HL-60 (cell line): Measurements from ENCODE around the gene BDNF.
A peak's percentile ranks its signal among the peaks of the same experiment; 100 is the strongest.

Experiments used
- DNase-seq, 2 experiments: peaks; one replicate each; pipeline ENCODE4 v3.0.0-alpha.2; 2010 to 2020; ENCODE audit warnings: low read depth in 1 of 2, low spot score in 1 of 2
- H3K27ac ChIP-seq: fragments of 250-450 bp; sonication (Bioruptor Pico); replicated peaks from 2 replicates; pipeline ENCODE4 v1.5.1; 2020; ENCODE audit warnings: mild to moderate bottlenecking, moderate library complexity
- H3K27me3 ChIP-seq: fragments of 250-450 bp; sonication (Bioruptor Pico); 2 replicates; pipeline ENCODE4 v1.5.1; 2021; ENCODE audit warnings: mild to moderate bottlenecking, moderate library complexity; ENCODE audit not compliant: insufficient read depth, poor library complexity, severe bottlenecking
- H3K4me3 ChIP-seq: replicated peaks from 2 replicates; pipeline ENCODE4 v1.5.1; 2011; ENCODE audit warnings: mild to moderate bottlenecking, control low read depth, low read length; ENCODE audit not compliant: insufficient read depth
- CTCF ChIP-seq: IDR thresholded peaks from one replicate; pipeline ENCODE4 v1.5.1; 2011; ENCODE audit warnings: low read length, control low read depth, inconsistent platforms; ENCODE audit not compliant: insufficient read depth
- GABPA ChIP-seq: IDR thresholded peaks from 2 replicates; pipeline ENCODE4 v1.6.1; 2012; ENCODE audit warnings: low read depth
- POLR2AphosphoS5 ChIP-seq: IDR thresholded peaks from 2 replicates; pipeline ENCODE4 v1.6.1; 2012; ENCODE audit warnings: low read depth
- REST ChIP-seq: IDR thresholded peaks from 2 replicates; pipeline ENCODE4 v1.6.1; 2012; ENCODE audit warnings: low read depth; ENCODE audit not compliant: insufficient replicate concordance
- SPI1 ChIP-seq: IDR thresholded peaks from 2 replicates; pipeline ENCODE4 v1.6.1; 2012; ENCODE audit warnings: low read depth, mild to moderate bottlenecking, borderline replicate concordance

The BDNF gene

GRCh38 chr11:27699926-27700350 is 317 bp downstream of the BDNF start:
- Histone ChIP-seq H3K27ac (no peak overlapping the region), H3K27me3 (peaks cover 56% of the 10 kb centered on the region), H3K4me3 (peak overlapping the region; percentile 51)
- no peak for TF ChIP-seq CTCF
- TF ChIP-seq REST, result no peak
- TF ChIP-seq GABPA, result no peak
- no peak for TF ChIP-seq POLR2AphosphoS5
- no peak for TF ChIP-seq SPI1
- DNase-seq, result no peak

- H3K27ac ChIP-seq, result no peak overlapping the region
- no peak for TF ChIP-seq GABPA
- no peak for TF ChIP-seq POLR2AphosphoS5
- TF ChIP-seq CTCF, result no peak
- TF ChIP-seq SPI1, result no peak
- no peak for TF ChIP-seq REST
- DNase-seq, result no peak
- peaks cover 56% of the 10 kb centered on the region for H3K27me3 ChIP-seq
- peak overlapping the region; percentile 51 for H3K4me3 ChIP-seq
Measured at GRCh38 chr11:27699242-27699925, 871 bp downstream of the BDNF start.

GRCh38 chr11:27698872-27699241 is 1.4 kb downstream of the BDNF start:
- DNase-seq, result peak; percentile 55 to 65
- TF ChIP-seq CTCF (peak; percentile 28), GABPA (no peak), SPI1 (peak; percentile 30; the same call in 1 of the 2 replicates)
- Histone ChIP-seq H3K4me3 (peak overlapping the region; percentile 51), H3K27me3 (peaks cover 56% of the 10 kb centered on the region), H3K27ac (no peak overlapping the region)
